DND-41 (cell line): ENCODE data around the gene JAKMIP2.

Experiments
- ATAC-seq: fragments of 200-7000 bp; cut with Tn5 transposase; 3 replicates; pipeline ENCODE4 v1.9.1; 2021; ENCODE audit warnings: low read depth; ENCODE audit not compliant: insufficient read depth
- DNase-seq: peaks from one replicate; pipeline ENCODE4 v3.0.0-alpha.2; 2020
- H2AFZ ChIP-seq: 2 replicates; pipeline ENCODE4 v1.6.0; 2012; ENCODE audit warnings: low read depth, low read length
- H3K27ac ChIP-seq: 2 replicates; pipeline ENCODE4 v1.5.1; 2012; ENCODE audit warnings: low read length, inconsistent platforms
- H3K27me3 ChIP-seq: fragments of 200-600 bp; sonication (generic); 2 replicates; pipeline ENCODE4 v1.6.0; 2012; ENCODE audit warnings: low read length, mild to moderate bottlenecking, inconsistent platforms; ENCODE audit not compliant: insufficient read depth, poor library complexity
- H3K36me3 ChIP-seq: 2 replicates; pipeline ENCODE4 v1.5.1; 2012; ENCODE audit warnings: low read length, inconsistent platforms; ENCODE audit not compliant: insufficient read depth
- H3K4me1 ChIP-seq: 2 replicates; pipeline ENCODE4 v1.5.1; 2012; ENCODE audit warnings: mild to moderate bottlenecking, low read length; ENCODE audit not compliant: insufficient read depth
- H3K4me2 ChIP-seq: 2 replicates; pipeline ENCODE4 v1.6.0; 2012; ENCODE audit warnings: mild to moderate bottlenecking, moderate library complexity, low read length, inconsistent platforms; ENCODE audit not compliant: insufficient read depth
- H3K4me3 ChIP-seq, 2 experiments: fragments of 200-600 bp in 1 of 2; shearing (Covaris generic) in 1 of 2; 2 replicates each; pipeline ENCODE4 v1.5.1; 2012 to 2016; ENCODE audit warnings: inconsistent platforms in 2 of 2, low read length in 2 of 2, mild to moderate bottlenecking in 2 of 2, low read depth in 1 of 2, moderate library complexity in 1 of 2
- H3K79me2 ChIP-seq: 2 replicates; pipeline ENCODE4 v1.6.0; 2012; ENCODE audit warnings: low read length, inconsistent platforms; ENCODE audit not compliant: insufficient read depth
- H3K9ac ChIP-seq: 2 replicates; pipeline ENCODE4 v1.6.0; 2012; ENCODE audit warnings: low read depth, mild to moderate bottlenecking, inconsistent platforms, low read length, moderate library complexity
- H3K9me3 ChIP-seq: 2 replicates; pipeline ENCODE4 v1.5.1; 2012; ENCODE audit warnings: low read length, moderate library complexity, mild to moderate bottlenecking, inconsistent platforms; ENCODE audit not compliant: insufficient read depth, severe bottlenecking
- H4K20me1 ChIP-seq: 2 replicates; pipeline ENCODE4 v1.6.0; 2012; ENCODE audit warnings: low read length; ENCODE audit not compliant: insufficient read depth
- CTCF ChIP-seq: IDR thresholded peaks from 2 replicates; pipeline ENCODE4 v1.5.1; 2012; ENCODE audit warnings: borderline replicate concordance, low read length, moderate library complexity, mild to moderate bottlenecking; ENCODE audit not compliant: poor library complexity, severe bottlenecking; ENCODE audit errors: extremely low read depth
- EZH2 ChIP-seq: IDR thresholded peaks from 3 replicates; pipeline ENCODE4 v1.6.1; 2012; ENCODE audit warnings: borderline replicate concordance, low read depth, mild to moderate bottlenecking, moderate library complexity, low read length, inconsistent platforms; ENCODE audit not compliant: severe bottlenecking

The JAKMIP2 gene

GRCh38 chr5:147819261-147819770 is 36.8 kb upstream of the JAKMIP2 start:
- H3K79me2 ChIP-seq = no peaks in the 10 kb centered on the region
- no peak overlapping the region for H3K4me2 ChIP-seq
- H3K27ac ChIP-seq = no peak overlapping the region
- TF ChIP-seq CTCF (no peak), EZH2 (no peak)
- H4K20me1 ChIP-seq = no peaks in the 10 kb centered on the region
- no peak overlapping the region for H3K9ac ChIP-seq
- no peaks in the 10 kb centered on the region for H3K27me3 ChIP-seq
- no peak overlapping the region for H2AFZ ChIP-seq
- no peak for DNase-seq
- ATAC-seq = no peak
- no peaks in the 10 kb centered on the region for H3K36me3 ChIP-seq
- H3K9me3 ChIP-seq = no peaks in the 10 kb centered on the region
- no peak overlapping the region for H3K4me3 ChIP-seq
- no peaks in the 10 kb centered on the region for H3K4me1 ChIP-seq

- Histone ChIP-seq H4K20me1 (no peaks in the 10 kb centered on the region), H3K79me2 (no peaks in the 10 kb centered on the region), H3K4me2 (no peak overlapping the region), H2AFZ (no peak overlapping the region), H3K27me3 (no peaks in the 10 kb centered on the region), H3K9ac (no peak overlapping the region), H3K4me1 (no peaks in the 10 kb centered on the region), H3K4me3 (no peak overlapping the region), H3K36me3 (no peaks in the 10 kb centered on the region), H3K27ac (no peak overlapping the region), H3K9me3 (no peaks in the 10 kb centered on the region)
- no peak for TF ChIP-seq CTCF
- TF ChIP-seq EZH2 = no peak
- DNase-seq (no peak), ATAC-seq (no peak)
Measured at GRCh38 chr5:147818290-147818689, 35.8 kb upstream of the JAKMIP2 start.

GRCh38 chr5:147813696-147814095 is 31.2 kb upstream of the JAKMIP2 start:
- no peaks in the 10 kb centered on the region for H3K27me3 ChIP-seq
- no peaks in the 10 kb centered on the region for H3K4me1 ChIP-seq
- no peak overlapping the region for H3K4me3 ChIP-seq
- no peaks in the 10 kb centered on the region for H4K20me1 ChIP-seq
- TF ChIP-seq EZH2 (no peak), CTCF (no peak)
- DNase-seq (no peak), ATAC-seq (no peak)
- H3K79me2 ChIP-seq = no peaks in the 10 kb centered on the region
- H3K27ac ChIP-seq = no peak overlapping the region
- no peaks in the 10 kb centered on the region for H3K36me3 ChIP-seq
- H3K4me2 ChIP-seq = no peak overlapping the region
- no peak overlapping the region for H2AFZ ChIP-seq
- H3K9ac ChIP-seq = no peak overlapping the region
- no peaks in the 10 kb centered on the region for H3K9me3 ChIP-seq
